Raji (cell line): ENCODE results near the gene TMIGD1.

Experiments used
- POLR2A ChIP-seq: IDR thresholded peaks from 2 replicates; pipeline ENCODE4 v1.6.1; 2011; ENCODE audit warnings: low read depth, low read length, control low read depth; ENCODE audit not compliant: insufficient read depth

The TMIGD1 gene

DNA sequence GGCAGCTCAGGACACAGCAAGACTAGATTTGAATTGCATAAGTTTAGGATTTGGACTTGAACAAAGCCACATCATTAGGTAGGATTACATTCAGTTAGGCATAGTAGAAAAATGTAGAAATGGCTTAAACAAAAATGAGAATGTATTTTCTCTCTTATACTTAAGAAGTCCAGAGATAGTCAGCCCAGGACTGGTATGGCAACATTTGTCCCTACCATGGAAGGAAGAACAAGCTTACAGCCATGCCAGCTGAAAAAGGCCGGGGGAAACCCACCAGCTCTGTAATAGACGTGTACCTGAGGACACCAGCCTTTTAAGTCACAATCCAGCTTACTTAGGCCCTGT lies 11.2 kb upstream of the TMIGD1 start:
- no peak for TF ChIP-seq POLR2A

DNA sequence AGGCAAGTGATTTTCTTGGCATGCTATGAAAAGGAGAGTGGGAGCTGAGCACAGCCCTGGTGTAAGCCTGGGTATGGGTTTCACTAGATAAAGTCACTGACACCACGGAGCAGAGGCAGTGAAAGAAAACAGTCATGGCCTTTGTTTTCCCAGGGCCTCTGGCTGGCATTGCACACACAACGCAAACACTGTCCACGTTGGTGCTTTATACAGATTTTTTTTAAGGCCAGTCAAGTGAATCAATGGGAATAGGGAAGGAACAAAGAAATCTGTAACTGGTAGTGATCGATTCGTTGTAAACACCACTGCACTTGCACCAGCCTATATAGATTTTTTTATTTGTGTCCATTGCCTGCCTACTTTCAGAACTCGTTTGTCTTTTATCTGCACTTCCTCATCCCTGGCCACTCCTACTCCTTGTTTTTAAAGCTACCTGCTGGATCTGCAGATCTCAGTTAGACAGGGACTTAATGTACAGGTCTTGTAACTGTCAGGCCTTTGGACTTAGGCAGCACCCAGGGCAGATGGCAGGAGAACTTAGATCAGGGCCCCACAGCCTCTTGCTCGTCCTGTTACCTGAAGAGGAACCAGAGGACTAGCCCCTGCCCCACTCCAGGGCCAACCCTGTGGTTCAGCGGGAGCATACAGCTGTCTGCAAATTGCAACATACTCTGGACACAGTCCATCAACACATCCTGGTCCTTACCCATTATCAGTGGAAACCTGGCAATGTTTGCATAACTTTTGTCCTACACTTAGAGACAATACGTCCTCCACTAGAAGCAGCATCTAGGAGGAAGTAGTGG lies 10.6 kb upstream of the TMIGD1 start:
- no peak for TF ChIP-seq POLR2A

DNA sequence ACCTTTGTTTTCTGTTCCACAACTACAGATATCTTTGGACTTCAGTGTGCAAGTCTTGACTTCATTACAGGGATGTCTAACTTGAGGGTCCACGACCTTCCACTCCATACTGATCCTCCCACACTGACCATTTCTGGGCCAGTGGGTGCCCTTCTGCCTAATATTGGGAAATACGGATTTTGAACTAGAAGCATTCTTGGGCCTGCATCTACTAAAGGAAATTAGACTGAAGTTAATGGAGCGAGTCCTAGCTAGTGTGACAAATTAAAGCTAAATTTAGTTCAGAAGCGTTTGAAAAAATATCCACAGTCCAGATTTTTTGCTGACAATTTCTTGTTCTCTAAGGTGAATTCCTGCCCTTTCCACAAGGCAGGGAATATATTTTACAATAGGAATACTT lies 9.9 kb upstream of the TMIGD1 start:
- no peak for TF ChIP-seq POLR2A

DNA sequence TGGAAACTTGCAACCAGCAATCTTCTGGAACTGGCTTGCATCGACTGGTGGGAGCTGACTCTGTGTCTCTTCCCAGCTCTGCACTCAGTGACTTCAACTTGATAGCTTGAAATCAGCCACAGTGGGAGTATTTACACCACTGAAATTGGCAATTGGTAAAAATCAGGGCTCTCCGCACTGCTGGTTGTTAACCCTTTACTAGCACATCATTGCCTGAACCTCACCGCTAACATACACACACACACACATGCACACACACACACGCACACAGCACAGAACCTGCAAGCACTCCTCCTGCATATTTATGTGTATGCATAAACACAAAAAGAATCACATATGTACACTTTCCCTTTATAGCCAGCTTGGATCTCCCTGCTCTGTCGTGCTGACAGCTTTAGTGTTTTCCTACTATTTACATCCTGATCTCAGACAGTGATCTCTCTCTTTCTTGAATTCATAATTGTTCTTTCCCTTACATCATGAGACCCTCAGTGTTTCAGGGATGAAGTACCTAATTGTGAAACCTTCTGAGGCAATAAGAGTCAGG lies 7.9 kb upstream of the TMIGD1 start:
- TF ChIP-seq POLR2A: no peak

DNA sequence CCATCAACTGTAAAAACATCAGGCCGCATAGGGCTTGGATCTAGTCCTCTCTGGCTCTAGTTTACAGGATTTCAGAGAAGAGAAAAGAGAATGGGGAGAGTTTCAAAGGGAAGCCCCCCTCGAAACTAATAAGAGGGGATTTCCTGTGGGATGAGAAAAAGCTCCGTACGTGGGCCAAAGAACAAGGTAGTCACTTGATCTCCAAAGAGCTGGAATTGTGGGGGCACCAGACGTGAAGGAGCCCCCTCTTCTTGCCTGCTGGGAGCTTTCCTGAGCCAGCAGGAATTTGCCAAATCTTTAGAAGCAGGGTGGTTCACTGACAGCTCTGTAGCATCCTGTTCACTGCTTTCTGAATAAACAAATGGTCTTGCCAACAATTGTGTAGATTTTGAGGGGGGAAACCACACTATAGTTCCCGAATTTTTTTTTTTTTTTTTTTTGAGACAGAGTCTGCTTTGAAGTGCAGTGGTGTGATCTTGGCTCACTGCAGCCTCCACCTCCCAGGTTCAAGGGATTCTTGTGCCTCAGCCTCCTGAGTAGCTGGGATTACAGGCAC lies 7.0 kb upstream of the TMIGD1 start:
- TF ChIP-seq POLR2A: no peak

DNA sequence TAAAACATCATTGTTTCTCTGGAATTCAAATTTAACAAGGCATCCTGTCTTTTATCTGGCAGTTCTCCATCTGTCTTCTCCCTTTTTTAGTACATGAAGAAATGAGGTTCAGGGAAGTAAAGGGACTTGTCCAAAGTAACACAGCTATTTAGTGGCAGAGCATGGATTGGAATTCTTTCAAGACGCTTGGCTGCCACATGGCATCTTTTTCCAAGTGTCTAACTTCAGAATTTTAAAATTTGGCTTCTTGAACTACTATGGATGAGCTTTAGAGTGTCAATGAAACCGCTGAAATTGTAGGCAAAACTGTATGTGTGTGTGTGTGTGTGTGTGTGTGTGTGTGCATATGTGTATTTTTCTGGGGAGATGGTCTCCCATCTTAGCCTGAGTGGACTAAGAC lies 5.2 kb upstream of the TMIGD1 start:
- TF ChIP-seq POLR2A: no peak

DNA sequence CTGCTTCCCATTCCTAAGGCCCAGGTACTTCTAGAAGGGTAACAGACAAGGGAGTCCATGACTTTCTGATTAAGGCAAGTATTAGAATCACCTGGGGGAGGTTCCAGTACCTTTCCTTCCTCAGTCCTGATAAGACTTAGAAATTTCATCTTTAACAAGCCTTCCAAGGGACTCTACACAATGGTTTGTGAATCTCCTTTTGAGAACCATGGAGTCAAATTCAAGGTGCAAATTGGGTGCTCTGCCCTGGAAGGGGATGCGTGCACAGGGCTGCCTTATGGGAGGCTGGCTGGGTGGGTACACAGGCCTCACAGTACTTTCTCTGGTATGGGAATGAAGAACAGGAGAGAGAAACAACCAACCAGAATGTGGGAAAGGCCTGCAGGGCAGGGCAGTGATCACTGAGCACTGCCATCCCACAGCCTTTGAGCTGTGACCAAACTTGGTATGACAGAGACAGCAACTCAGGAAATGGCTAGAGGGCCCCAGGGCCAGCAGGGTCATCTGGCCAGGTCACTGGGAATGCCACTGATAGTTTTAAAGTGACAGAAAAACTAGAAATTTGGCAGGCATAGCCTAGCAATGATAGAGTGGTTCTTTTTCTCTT lies 3.6 kb upstream of the TMIGD1 start:
- no peak for TF ChIP-seq POLR2A

DNA sequence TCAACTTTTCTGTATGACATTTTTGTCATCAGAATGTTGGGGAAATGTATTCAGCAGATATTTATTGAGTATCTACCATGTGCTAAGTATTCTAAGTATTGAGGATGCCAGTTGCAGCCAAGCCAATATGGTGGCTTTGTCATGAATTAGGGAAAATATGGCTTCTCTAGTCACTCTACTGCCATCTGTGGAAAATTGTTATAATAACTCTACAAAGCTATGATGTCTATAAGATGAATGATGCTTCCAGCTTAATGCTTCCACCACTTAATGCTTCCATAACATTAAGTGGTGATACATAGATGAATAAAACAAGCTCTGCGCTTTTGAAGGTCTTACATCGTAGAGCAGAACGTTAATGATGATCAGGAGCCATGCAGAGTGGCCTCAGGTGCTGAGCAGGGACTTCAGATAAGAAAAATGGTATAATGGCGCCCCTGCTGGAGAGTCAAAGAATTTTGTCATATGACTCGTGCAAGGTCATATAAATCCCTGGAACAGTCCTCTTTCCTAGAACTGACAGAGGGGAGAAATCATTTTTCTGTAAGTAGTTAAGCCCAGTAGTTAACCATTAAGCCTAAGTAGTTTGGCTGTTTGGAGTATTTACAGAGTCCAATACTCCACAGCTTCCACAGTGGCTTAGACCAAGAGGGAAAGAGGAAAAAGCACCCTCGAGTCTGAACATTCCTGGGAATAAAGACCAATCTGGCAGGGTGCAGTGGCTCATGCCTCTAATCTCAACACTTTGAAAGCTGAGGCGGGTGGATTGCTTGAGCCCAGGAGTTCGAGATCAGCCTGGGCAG lies 2.7 kb upstream of the TMIGD1 start:
- no peak for TF ChIP-seq POLR2A

DNA sequence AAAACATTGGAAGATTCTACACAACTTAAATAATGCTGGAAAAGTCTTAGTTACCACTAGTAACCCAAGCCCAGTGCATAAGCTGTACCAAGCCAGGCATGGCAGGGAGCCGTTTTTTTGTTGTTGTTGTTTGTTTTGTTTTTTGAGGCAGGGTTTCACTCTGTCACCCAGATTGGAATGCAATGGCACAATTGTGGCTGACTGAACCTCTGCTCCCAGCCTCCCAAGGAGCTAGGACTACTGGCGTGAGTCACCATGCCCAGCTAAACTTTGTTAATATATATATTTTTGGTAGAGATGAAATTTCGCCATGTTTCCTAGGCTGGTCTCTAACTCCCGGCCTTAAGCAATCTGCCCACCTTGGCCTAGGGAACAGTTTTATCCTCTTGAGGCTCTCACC lies 564 bp upstream of the TMIGD1 start:
- no peak for TF ChIP-seq POLR2A

DNA sequence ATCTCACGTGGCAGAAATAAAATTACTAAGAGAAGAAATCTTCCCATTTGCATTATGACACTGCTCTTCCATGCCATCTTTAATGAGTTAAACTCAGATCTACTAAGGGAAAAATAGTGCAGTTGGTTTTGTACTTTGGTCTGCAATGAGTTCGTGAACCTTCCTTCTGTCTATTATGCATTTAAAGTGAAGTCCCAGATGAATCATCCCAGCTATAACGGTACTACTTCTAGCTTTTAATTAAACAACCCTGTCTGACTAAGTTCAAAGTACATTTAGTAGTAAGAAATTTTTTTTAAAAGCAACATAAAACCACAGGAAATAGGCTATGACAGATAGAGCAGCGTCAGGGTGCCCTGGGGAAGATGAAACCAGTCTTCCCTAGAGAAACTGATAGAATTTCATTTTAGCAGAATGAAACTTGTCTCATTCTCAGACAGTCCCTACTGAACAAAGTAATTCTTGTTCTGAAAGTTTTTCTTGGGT lies 1.8 kb downstream of the TMIGD1 start:
- TF ChIP-seq POLR2A: no peak

DNA sequence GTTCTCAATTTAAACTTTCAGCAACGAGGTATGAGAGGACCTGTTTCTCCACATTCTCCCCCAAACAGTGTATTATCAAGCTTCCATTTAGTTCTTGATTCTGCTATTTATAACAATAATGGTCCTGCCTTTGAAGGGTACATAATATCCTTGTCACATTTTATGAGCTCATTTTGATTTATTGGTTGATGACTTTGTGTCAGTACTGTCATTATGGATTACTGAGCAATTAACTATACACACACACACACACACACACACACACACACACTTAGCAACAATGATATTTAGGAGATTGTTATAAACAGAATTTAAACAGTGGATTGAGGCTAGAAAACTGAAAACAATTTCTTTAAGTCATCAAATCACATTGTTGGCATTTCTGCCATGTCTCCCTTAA lies 7.0 kb downstream of the TMIGD1 start:
- no peak for TF ChIP-seq POLR2A

DNA sequence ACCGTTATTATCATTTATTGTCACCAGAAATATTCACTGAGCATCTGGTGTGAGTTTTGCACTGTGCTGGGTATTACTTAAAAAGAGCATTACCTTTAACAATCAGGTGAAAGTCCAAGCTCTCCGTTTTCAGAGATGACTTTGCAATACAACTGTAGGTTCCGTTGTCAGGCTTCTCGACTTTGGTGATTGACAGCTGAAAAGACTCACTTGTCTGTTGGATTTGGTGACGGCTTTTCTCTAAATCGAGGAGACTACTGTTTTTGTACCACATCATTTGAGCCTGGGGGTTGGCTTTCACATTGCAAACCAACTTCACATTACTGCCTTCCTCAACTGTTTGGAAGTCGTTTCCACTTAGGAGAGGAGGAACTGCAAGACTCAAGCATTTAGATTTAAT lies 9.1 kb downstream of the TMIGD1 start:
- no peak for TF ChIP-seq POLR2A

DNA sequence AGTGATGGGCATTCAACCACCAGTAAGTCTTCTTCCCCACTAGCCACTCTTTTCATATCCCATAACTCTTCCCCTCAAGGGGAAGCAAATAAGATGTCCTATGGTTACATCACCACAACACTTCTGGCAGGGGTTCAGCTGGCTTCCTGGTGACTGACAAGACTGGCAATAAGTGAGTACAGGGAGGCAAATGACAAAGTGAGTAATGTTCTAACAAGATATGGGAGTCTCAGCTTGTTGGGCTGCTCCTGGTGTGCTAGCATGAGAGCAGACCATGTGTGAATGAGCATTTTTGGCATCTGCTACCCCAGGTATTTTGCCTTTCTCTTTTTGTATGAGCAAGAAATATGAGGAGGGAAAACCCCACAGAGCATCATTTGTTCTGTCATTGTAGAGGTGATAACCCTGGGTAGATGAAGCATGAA lies 9.9 kb downstream of the TMIGD1 start:
- no peak for TF ChIP-seq POLR2A

DNA sequence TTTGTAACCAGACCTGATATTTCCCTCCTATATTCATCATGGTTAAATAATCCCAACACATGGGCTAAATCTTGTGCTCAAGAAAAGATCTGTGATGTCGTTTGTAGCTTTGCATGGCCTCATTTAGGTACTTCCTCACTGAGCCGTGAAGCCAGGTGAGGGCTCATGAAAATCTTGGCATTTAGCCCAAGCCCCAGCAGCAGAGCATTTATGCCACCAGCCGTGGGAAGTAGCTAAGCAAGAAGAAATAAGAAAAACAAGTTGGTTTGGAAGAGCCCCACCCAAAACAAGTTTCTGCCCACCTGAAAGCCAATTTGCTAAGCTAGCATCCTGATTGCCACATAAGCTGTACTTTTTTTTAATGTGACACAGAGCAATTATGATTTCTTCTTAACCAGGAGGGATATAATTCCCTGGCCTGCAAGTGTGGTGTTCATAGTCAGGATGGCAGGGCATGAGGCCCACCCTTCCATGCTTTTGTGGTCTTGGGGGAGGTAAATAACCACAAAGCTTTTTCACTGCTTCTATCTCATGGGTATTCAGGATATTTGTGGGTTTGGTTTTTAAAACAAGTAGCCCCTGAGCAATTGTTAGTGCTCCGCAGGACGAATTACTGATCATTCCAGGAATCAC lies 10.5 kb downstream of the TMIGD1 start:
- no peak for TF ChIP-seq POLR2A

DNA sequence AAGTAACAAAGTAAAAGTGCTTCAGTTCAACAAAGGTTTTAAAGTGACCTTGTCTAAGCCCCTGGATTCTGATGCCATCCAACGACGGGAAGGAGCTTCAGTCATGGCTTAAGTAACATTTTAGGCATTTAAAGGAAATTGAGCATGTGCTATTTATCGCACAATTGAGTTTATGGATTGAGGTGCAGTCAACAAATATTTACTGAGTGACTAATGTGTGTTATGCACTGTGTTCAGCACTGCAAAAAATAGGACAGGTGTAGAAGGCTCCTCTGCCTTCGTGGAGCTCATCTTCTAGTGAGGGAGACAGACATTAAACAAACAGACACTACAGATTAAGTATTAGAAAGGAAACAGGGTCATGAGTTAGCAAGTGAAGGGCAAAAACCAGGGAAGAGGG lies 12.5 kb downstream of the TMIGD1 start:
- no peak for TF ChIP-seq POLR2A

DNA sequence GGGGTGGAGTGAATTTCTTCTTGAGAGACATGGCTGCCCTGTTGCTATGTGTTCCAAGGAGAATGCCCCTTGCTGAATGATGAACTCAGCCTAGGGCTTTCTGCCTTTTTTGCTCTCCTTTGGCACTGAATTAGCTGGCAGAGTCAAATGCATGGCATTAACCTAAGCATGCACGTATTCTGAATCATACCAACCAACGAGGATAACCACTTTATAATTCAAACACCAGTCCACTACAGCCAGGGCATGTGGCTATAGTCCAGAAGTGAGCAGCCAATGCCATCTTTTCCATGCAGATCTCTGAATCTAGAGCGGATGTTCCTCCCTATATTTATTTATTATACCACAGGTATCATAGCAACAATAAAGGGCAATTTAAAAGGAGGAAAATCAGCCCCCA lies 15.7 kb downstream of the TMIGD1 start:
- TF ChIP-seq POLR2A: no peak

DNA sequence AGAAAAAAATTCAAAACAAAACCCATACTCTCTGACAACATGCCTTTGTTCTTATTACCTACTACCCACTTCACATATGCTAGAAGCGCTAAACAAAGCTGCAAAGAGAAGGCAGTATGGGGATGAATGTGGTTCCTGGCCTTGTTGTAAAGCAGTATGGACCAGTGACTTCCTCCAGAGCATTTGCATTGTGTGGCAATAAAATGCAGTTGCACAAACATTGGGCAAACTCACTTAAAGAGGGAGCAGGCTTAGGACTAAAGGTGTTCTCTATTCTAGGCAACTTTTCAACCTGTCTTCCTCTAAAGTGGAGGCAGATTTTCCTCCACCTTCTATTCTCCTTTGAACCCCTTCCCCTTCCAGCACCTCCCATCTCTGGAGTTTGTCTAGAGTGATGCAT lies 17.1 kb downstream of the TMIGD1 start:
- no peak for TF ChIP-seq POLR2A
